Lung microvascular endothelial cell (primary cell): ENCODE measurements around the gene C11orf52. TPM values are rescaled to one million over a fixed set of nuclear protein-coding genes. Genes with fewer than 3 reads are reported as not detected.

Experiments
- DNase-seq, 2 donors: peaks; one replicate each; pipeline versions ENCODE4 v3.0.0 to v3.0.0-alpha.2; 2010; ENCODE audit warnings: low read depth in 2 of 2
- total RNA-seq: library from RNA; depleted of rRNA; stranded (reverse); fragments of >200 nt; gene quantifications from 2 replicates; pipeline ENCODE4 v1.2.1, GENCODE V29; 2014

C11orf52 gene
- total RNA-seq, 1 donor from 2014 or later, result not detected

- peak in 1 of 2 donors; percentile 42 for DNase-seq
Observed at GRCh38 chr11:111974446-111974845, 55.7 kb downstream of the C11orf52 start.

GRCh38 chr11:111975076-111975806 lies 56.5 kb downstream of the C11orf52 start:
- peak; percentile 46 to 55 for DNase-seq

- DNase-seq, result no peak
Observed at GRCh38 chr11:111976119-111976766, 57.5 kb downstream of the C11orf52 start.

Other genes starting within 250 kb of the C11orf52 start
- 26.6 and 32.5 TPM in 2 replicates for gene PPP2R1B, start 152.5 kb upstream of the C11orf52 start, total RNA-seq
- 20.3 and 21.4 TPM in 2 replicates for gene ALG9, start 47.3 kb upstream of the C11orf52 start, total RNA-seq
- 1.1 and 2.0 TPM in 2 replicates for gene FDXACB1, start 39.7 kb upstream of the C11orf52 start, total RNA-seq
- gene CFAP68, start 39.4 kb upstream of the C11orf52 start, total RNA-seq, result 4.0 and 4.4 TPM in 2 replicates
- 0.22 and 0.60 TPM in 2 replicates for gene CRYAB, start 7.1 kb upstream of the C11orf52 start, total RNA-seq
- gene HSPB2, start 6.2 kb upstream of the C11orf52 start, total RNA-seq, result not detected in 2 replicates
- gene DIXDC1, start 18.4 kb downstream of the C11orf52 start, total RNA-seq, result 2.4 and 7.6 TPM in 2 replicates
- gene DLAT, start 106.5 kb downstream of the C11orf52 start, total RNA-seq, result 22.0 and 26.6 TPM in 2 replicates
- 0.40 and 0.87 TPM in 2 replicates for gene PIH1D2, start 155.1 kb downstream of the C11orf52 start, total RNA-seq
- 12.0 and 14.1 TPM in 2 replicates for gene NKAPD1, start 155.4 kb downstream of the C11orf52 start, total RNA-seq
- 98.1 and 115 TPM in 2 replicates for gene TIMM8B, start 167.8 kb downstream of the C11orf52 start, total RNA-seq
- gene SDHD, start 168.0 kb downstream of the C11orf52 start, total RNA-seq, result 158 and 170 TPM in 2 replicates
- gene IL18, start 245.2 kb downstream of the C11orf52 start, total RNA-seq, result 0.22 TPM in 1 of 2 replicates, not detected in the other
- gene TEX12, start 248.5 kb downstream of the C11orf52 start, total RNA-seq, result under 0.01 TPM in 1 of 2 replicates, not detected in the other